HG02943 (cell line): ENCODE results near the gene AOC2.
"Not testable (repeated sequence)": the region's sequence is repeated elsewhere in the genome, so short reads cannot be mapped to it uniquely, and the experiment has no call there.

Experiments
- ATAC-seq: cut with Tn5 transposase; IDR thresholded peaks from one replicate; pipeline ENCODE4 v1.9.1; 2021; ENCODE audit warnings: mild to moderate bottlenecking, low read depth, moderate library complexity; ENCODE audit not compliant: unreplicated experiment

Gene AOC2

GRCh38 chr17:42879596-42879985, 35.2 kb downstream of the AOC2 start:
- no peak for ATAC-seq

- no peak for ATAC-seq
These were observed 36.5 kb downstream of the AOC2 start for GRCh38 chr17:42880776-42881310.

GRCh38 chr17:42881706-42882105, 37.3 kb downstream of the AOC2 start:
- ATAC-seq: not testable (repeated sequence)

GRCh38 chr17:42882166-42882565, 37.8 kb downstream of the AOC2 start:
- no peak for ATAC-seq

- no peak for ATAC-seq
These were observed 39.6 kb downstream of the AOC2 start for GRCh38 chr17:42883802-42884558.

- ATAC-seq: not testable (repeated sequence)
These were observed 41.4 kb downstream of the AOC2 start for GRCh38 chr17:42885806-42886205.

- no peak for ATAC-seq
These were observed 42.1 kb downstream of the AOC2 start for GRCh38 chr17:42886283-42887176.

GRCh38 chr17:42889809-42890208, 45.4 kb downstream of the AOC2 start:
- no peak for ATAC-seq

GRCh38 chr17:42891539-42892152, 47.3 kb downstream of the AOC2 start:
- no peak for ATAC-seq

- ATAC-seq: no peak
These were observed 49.0 kb downstream of the AOC2 start for GRCh38 chr17:42893359-42893758.

- no peak for ATAC-seq
These were observed 50.2 kb downstream of the AOC2 start for GRCh38 chr17:42894283-42895184.

GRCh38 chr17:42895185-42895555, 50.8 kb downstream of the AOC2 start:
- no peak for ATAC-seq

- no peak for ATAC-seq
These were observed 53.9 kb downstream of the AOC2 start for GRCh38 chr17:42898147-42898811.

GRCh38 chr17:42899981-42900380, 55.6 kb downstream of the AOC2 start:
- ATAC-seq: not testable (repeated sequence)
